ENCODE results near the gene FBXL17. TPM values are rescaled to one million over a fixed set of nuclear protein-coding genes. Genes with fewer than 3 reads are reported as not detected.
"Not testable (repeated sequence)": the region's sequence is repeated elsewhere in the genome, so short reads cannot be mapped to it uniquely, and the experiment has no call there.

FBXL17 gene
- total RNA-seq, 2 donors from 2014 or later = 14.1 to 22.8 TPM

DNA sequence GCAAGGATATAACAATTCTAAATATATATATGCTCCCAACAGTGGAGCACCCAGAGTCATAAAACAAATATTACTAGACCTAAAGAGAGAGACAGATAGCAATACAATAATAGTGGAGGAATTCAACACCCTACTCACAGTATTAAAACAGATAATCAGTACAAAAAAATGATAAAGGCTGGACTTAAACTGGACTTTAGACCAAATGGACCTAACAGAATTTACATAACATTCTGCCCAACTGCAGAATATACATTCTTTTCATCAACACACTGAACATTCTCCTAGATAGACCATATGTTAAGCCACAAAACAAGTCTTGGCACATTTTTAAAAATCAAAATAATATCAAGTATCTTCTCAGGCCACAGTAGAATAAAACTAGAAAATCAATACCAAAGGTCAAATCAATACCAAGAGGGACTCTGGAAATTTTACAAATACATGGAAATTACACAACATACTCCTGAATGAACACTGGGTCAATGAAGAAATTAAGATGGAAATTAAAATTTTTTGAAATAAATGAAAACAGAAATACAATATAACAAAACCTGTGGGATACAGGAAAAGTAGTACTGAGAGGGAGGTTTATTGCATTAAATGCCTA, 100.8 kb downstream of the FBXL17 start:
- H3K27me3 ChIP-seq = no peaks in the 10 kb centered on the region
- no peak overlapping the region for H3K9ac ChIP-seq (ENCODE audit: low read depth in 2 of 2, low read length in 2 of 2)
- H3K36me3 ChIP-seq = no peaks in the 10 kb centered on the region
- no peak overlapping the region for H3K27ac ChIP-seq
- intact Hi-C loops (cut with DNase I) = no loop called here
- H3K4me1 ChIP-seq = no peaks in the 10 kb centered on the region
- H3K9me3 ChIP-seq = no peaks in the 10 kb centered on the region
- TF ChIP-seq, protein P1, sequence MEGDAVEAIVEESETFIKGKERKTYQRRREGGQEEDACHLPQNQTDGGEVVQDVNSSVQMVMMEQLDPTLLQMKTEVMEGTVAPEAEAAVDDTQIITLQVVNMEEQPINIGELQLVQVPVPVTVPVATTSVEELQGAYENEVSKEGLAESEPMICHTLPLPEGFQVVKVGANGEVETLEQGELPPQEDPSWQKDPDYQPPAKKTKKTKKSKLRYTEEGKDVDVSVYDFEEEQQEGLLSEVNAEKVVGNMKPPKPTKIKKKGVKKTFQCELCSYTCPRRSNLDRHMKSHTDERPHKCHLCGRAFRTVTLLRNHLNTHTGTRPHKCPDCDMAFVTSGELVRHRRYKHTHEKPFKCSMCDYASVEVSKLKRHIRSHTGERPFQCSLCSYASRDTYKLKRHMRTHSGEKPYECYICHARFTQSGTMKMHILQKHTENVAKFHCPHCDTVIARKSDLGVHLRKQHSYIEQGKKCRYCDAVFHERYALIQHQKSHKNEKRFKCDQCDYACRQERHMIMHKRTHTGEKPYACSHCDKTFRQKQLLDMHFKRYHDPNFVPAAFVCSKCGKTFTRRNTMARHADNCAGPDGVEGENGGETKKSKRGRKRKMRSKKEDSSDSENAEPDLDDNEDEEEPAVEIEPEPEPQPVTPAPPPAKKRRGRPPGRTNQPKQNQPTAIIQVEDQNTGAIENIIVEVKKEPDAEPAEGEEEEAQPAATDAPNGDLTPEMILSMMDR (IDR thresholded peaks at IDR 0.05) = no peak
- H3K4me3 ChIP-seq = no peak overlapping the region
- no peak for DNase-seq

DNA sequence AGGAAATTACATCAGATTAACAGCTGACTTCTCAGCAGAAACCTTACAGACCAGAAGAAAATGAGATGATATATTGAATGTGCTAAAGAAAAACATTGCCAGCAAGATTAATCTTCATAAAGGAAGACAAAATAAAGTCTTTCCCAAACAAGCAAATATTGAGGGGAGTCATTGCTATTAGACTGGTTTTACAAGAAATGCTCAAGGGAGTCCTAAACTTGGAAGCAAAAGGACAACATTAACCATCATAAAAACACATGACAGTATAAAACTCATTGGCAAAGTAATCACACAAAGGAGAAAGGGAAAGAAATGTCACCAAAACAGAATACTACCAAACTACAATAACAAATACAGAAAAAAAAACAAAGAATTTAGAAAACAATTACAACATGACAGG, 101.7 kb downstream of the FBXL17 start:
- TF ChIP-seq, protein P1 (IDR thresholded peaks at IDR 0.05) = no peak
- H3K4me1 ChIP-seq = no peaks in the 10 kb centered on the region
- H3K9ac ChIP-seq (ENCODE audit: low read depth in 2 of 2, low read length in 2 of 2) = no peak overlapping the region
- H3K4me3 ChIP-seq = no peak overlapping the region
- no peaks in the 10 kb centered on the region for H3K27me3 ChIP-seq
- no peak overlapping the region for H3K27ac ChIP-seq
- intact Hi-C loops (cut with DNase I) = no loop called here
- no peaks in the 10 kb centered on the region for H3K9me3 ChIP-seq
- no peak for DNase-seq
- H3K36me3 ChIP-seq = no peaks in the 10 kb centered on the region

DNA sequence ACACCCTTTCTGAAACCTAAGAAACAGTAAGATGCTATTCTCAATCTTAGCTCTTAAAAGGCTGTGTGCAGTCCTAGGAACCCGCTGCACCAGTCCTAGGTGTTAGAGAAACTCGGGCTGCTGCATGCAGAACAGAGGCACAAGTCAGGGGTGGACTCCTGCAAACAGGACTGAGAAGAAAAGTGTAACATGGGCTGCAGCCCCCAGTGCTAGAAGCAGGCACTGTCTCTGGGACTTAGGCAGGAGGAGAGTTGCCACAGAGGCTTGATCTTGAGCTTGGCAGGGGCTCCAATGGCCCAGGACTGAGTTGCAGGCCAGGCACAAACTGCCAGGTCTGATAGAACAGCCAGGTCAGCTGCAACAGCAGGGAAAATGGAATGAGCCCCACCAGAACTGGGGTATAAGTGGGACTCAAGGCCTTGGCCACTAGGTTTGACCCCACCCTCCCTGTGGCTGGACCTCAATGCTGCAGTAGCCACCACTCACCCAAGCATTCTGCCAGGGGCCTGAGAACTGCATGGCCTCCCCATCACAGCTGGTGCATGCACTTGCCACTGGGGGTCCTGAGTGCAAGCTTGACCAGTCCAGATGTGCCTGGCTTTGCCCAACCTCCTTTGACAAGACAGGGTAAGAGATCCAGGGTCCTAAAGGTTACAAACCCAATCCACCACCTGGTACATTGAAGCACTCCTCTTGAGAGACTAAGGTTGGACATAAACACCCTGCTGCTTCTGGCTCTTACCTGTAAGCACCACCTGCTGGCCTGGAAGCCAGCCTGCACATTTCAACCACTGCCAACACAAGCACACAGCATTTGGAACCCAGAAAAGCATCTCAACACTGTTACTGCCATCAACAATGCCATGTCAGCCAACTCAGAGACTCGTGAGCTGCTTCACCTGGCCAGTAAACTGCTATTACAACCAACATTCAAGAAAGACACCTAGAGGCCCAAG, 103.3 kb downstream of the FBXL17 start:
- intact Hi-C loops (cut with DNase I) = no loop called here
- DNase-seq = no peak
- H3K4me1 ChIP-seq = no peaks in the 10 kb centered on the region
- H3K27me3 ChIP-seq = no peaks in the 10 kb centered on the region
- no peaks in the 10 kb centered on the region for H3K9me3 ChIP-seq
- H3K36me3 ChIP-seq = no peaks in the 10 kb centered on the region
- no peak overlapping the region for H3K27ac ChIP-seq
- no peak overlapping the region for H3K9ac ChIP-seq (ENCODE audit: low read depth in 2 of 2, low read length in 2 of 2)
- TF ChIP-seq, protein P1 (IDR thresholded peaks at IDR 0.05) = peak; percentile 18
- H3K4me3 ChIP-seq = no peak overlapping the region

DNA sequence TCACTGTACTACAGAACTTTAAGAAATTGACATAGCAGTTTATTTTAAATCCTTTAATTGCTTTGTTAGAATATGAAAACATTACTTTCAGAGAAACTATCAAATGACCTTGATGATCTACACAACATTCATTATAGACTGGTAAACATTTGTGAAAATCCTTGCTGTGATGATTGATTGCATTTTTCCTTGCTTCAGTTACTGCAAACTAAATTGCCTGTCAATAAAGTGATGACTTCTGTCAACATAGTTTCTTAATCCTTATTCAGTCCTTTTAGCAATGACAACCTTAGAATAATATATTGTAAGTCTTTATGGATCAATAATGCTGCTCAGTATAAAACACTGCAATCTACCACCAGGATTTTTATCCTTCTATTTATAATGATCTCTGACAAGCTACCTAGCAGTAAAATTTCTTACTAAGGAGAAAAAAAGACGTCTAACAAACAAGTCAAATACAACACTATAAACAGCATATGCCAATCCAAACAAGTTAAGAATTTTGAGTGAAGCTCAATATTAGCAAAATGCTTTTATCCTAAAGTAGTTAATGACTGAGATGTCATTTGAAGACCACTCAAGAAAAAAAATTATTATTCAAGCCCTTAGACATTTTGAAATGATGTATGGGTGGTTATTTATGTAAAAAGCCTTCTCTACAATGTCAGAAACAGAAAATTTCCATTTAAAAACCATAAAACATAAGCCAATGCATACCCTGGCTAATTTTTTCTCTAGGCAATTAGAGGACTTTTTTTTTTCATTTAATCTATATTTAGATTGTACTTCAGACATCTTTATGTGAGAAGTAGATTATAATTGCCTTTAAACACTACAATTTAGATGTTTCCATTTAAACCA, 105.5 kb downstream of the FBXL17 start:
- DNase-seq = no peak
- Histone ChIP-seq H3K9me3 (no peaks in the 10 kb centered on the region), H3K27ac (no peak overlapping the region), H3K27me3 (no peaks in the 10 kb centered on the region), H3K4me3 (no peak overlapping the region), H3K4me1 (no peaks in the 10 kb centered on the region), H3K36me3 (no peaks in the 10 kb centered on the region), H3K9ac (ENCODE audit: low read depth in 2 of 2, low read length in 2 of 2) (no peak overlapping the region)
- intact Hi-C loops (cut with DNase I) = no loop called here
- TF ChIP-seq, protein P1 (IDR thresholded peaks at IDR 0.05) = no peak

DNA sequence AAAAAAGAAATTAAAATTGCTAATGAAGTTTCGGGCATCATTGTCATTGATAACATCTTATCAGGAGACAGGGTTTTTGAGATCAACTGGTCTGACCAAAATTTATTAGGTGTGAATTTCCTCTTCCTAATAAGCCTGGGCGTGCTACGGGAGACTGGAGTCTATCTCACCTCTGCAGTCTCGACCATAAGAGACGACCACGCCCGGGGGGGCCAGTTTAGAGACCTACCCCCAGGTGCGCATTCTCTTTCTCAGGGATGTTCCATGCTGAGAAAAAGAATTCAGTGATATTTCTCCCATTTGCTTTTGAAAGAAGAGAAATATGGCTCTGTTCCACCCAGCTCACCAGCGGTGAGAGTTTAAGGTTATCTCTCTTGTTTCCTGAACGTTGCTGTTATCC, 107.8 kb downstream of the FBXL17 start:
- H3K27ac ChIP-seq; intact Hi-C loops (cut with DNase I); H3K27me3 ChIP-seq; H3K9me3 ChIP-seq; H3K9ac ChIP-seq (ENCODE audit: low read depth in 2 of 2, low read length in 2 of 2); H3K4me3 ChIP-seq; H3K4me1 ChIP-seq; H3K36me3 ChIP-seq; DNase-seq: not testable (repeated sequence)
